PFSK-1 (cell line): ENCODE data around the gene GTPBP2.

Experiments used
- FOXP2 ChIP-seq: optimal IDR thresholded peaks from 2 replicates; pipeline ENCODE3; 2011; ENCODE audit warnings: borderline replicate concordance, control low read depth, inconsistent platforms; ENCODE audit not compliant: insufficient read depth; ENCODE audit errors: extremely low read length, extremely low read depth
- POLR2AphosphoS5 ChIP-seq: IDR thresholded peaks from 2 replicates; pipeline ENCODE4 v1.6.1; 2012; ENCODE audit warnings: low read depth, mild to moderate bottlenecking, control low read depth, low read length, moderate library complexity
- SIN3A ChIP-seq: IDR thresholded peaks from 2 replicates; pipeline ENCODE4 v1.6.1; 2012; ENCODE audit warnings: mild to moderate bottlenecking, low read length, moderate library complexity, borderline replicate concordance; ENCODE audit not compliant: insufficient read depth
- TAF1 ChIP-seq: IDR thresholded peaks from 2 replicates; pipeline ENCODE4 v1.6.1; 2012; ENCODE audit warnings: low read length, control low read depth, borderline replicate concordance; ENCODE audit not compliant: insufficient read depth
- TF ChIP-seq, protein P1 (sequence below), 2 experiments: IDR thresholded peaks; 2 replicates each; pipeline versions ENCODE4 v1.6.1 to v1.8.0; 2011 to 2012; ENCODE audit warnings: low read depth in 2 of 2, low read length in 2 of 2, control low read depth in 1 of 2, inconsistent platforms in 1 of 2, mild to moderate bottlenecking in 1 of 2, moderate library complexity in 1 of 2; ENCODE audit not compliant: insufficient read depth in 1 of 2

Gene GTPBP2

DNA sequence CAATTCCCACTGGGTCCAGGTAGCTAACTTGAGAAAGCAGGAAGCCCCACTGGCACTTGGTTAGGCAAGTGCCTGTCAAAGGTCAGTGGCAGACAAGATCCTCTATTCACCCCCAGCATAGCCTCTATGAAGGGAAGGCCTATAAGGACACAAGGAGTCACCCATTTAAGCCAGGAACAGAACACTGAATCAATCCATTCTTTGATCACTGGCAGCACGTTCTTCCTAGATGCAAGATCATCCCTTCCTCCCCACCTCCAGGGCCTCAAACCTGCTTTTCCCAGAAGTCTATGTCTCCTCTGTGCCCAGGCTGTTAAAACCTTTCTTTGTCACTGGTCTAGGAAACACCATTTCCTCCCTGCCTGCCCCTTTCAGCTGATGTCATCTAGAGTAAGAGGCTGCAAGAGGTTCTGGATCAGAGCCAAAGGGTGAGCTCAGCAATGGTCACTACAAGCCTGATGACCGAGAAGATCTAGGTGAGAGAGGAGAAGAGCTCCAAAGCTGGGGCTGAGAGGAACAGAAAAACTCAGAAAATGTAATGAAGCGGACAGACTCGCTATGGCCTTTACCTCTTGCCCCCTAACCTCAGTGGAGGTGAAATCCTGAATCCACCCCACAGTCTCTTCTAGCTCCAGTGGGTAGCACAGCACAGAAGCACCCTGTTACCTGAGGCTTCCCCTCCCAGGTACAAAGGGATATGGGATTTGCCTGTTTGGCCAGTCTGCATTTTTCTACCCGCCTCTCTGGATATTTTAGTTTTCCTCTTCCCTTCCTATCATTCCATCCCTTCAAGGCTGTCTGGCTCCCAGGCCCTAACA, 1.8 kb downstream of the GTPBP2 start:
- TF ChIP-seq, protein P1, sequence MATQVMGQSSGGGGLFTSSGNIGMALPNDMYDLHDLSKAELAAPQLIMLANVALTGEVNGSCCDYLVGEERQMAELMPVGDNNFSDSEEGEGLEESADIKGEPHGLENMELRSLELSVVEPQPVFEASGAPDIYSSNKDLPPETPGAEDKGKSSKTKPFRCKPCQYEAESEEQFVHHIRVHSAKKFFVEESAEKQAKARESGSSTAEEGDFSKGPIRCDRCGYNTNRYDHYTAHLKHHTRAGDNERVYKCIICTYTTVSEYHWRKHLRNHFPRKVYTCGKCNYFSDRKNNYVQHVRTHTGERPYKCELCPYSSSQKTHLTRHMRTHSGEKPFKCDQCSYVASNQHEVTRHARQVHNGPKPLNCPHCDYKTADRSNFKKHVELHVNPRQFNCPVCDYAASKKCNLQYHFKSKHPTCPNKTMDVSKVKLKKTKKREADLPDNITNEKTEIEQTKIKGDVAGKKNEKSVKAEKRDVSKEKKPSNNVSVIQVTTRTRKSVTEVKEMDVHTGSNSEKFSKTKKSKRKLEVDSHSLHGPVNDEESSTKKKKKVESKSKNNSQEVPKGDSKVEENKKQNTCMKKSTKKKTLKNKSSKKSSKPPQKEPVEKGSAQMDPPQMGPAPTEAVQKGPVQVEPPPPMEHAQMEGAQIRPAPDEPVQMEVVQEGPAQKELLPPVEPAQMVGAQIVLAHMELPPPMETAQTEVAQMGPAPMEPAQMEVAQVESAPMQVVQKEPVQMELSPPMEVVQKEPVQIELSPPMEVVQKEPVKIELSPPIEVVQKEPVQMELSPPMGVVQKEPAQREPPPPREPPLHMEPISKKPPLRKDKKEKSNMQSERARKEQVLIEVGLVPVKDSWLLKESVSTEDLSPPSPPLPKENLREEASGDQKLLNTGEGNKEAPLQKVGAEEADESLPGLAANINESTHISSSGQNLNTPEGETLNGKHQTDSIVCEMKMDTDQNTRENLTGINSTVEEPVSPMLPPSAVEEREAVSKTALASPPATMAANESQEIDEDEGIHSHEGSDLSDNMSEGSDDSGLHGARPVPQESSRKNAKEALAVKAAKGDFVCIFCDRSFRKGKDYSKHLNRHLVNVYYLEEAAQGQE (IDR thresholded peaks at IDR 0.05; ENCODE audit: insufficient read depth in 1 of 2, low read depth in 2 of 2, low read length in 2 of 2) = no peak
- TF ChIP-seq FOXP2 (no peak), SIN3A (peak; percentile 75; the same call in 1 of the 2 replicates), TAF1 (no peak), POLR2AphosphoS5 (peak; percentile 63)

DNA sequence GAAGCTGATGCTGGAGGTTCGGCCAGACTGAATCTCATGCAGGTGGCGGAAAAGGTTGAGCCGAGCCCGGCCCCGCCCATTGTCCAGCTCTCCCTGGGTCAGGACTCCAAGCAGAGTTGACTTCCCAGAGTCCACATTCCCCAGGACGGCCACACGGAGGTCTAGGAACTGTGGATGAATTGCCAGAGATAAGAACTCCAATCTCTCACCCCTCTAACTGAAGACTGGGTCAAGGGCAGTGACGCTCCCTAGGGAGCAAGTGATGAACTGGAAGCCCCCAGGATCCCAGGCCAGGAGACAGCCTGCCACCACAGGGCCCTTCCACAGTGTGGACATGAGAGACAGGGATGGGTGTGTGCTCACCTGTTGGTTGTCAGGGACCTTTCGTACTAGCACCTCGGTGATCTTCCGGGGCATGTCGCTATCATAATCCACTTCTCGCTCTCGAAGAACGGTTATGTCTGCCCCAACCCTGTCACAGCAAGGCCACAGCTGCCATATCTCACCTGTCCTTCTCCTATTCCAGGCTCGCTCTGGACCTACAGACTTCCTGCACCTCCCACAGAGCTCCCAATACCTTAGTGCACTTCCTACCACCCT, 3.6 kb downstream of the GTPBP2 start:
- TF ChIP-seq TAF1 (no peak), FOXP2 (no peak), POLR2AphosphoS5 (no peak), SIN3A (no peak)
- TF ChIP-seq, protein P1 (IDR thresholded peaks at IDR 0.05; ENCODE audit: insufficient read depth in 1 of 2, low read depth in 2 of 2, low read length in 2 of 2) = no peak

DNA sequence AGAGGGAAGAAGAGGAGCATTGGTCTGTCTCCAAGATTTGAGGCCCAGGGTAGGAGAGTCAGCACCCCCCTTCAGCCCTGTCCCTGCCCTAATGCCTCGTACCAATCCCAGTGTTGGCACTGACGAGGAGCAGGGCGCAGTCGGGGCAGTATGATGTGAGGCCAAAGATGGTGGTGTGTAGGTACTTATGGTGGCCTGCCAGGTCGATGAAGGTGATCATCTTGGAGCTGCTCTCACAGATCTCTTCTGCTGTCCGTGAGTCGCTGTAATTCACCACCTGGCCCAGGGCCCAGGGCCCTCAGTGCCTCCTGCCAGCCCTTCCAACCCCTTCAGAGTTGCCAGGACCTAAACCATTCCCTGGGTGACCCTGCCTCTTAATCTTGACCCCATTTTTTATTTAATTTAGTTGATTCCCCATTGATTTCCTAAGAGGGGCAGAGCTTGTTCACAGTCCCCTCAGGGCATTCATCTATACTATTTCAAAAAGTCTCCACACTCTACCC, 4.2 kb downstream of the GTPBP2 start:
- no peak for TF ChIP-seq POLR2AphosphoS5
- no peak for TF ChIP-seq FOXP2
- TF ChIP-seq, protein P1 (IDR thresholded peaks at IDR 0.05; ENCODE audit: insufficient read depth in 1 of 2, low read depth in 2 of 2, low read length in 2 of 2) = no peak
- no peak for TF ChIP-seq SIN3A
- no peak for TF ChIP-seq TAF1

DNA sequence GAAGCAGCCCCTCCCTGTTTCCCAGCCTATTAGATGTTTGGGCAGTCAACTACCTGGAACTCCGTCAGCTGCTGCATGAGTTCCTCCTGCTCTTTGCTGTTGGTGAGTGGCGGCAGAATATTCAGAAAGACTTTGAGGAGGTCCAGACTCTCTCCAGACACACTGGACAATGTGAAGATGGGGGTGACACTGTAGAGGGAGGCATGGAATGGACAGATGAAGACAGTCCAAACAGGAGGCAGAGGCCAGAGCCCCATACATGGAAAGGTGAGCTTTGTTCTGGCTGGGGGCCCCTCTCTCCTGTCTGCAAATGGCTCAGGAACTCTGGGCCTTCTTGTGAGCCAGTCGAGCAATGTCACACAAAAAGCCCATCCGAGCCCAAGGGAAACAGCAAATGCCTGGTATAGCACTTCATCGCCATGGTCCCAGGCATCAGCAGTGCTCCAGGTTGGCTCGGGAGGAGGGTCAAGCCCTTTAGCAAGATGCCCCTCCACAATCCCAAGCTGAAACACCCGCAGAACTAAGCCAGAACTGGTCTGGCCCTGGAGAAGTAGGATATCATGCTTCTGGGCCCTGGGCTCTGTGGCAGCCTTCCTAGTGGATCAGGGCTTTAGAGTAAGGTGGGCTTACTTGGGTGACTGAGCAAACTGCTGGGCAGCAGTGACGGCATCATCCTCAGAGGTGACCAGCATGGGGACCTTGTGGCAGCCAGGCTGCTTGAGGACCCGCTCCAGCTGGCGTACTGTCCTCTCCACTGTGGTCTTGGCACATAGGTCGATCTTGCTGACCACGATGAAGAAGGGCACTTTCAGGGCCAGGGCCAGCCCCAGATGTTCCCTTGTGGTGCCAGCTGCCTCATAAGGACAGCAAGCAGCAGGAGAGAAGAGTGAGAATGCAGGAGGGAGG, 4.9 kb downstream of the GTPBP2 start:
- TF ChIP-seq FOXP2 (no peak), TAF1 (no peak), SIN3A (no peak), POLR2AphosphoS5 (no peak)
- TF ChIP-seq, protein P1 (IDR thresholded peaks at IDR 0.05; ENCODE audit: insufficient read depth in 1 of 2, low read depth in 2 of 2, low read length in 2 of 2) = no peak
